ENCODE results near the gene GPATCH2L.
A peak's percentile ranks its signal among the peaks of the same experiment; 100 is the strongest.

Gene GPATCH2L

DNA sequence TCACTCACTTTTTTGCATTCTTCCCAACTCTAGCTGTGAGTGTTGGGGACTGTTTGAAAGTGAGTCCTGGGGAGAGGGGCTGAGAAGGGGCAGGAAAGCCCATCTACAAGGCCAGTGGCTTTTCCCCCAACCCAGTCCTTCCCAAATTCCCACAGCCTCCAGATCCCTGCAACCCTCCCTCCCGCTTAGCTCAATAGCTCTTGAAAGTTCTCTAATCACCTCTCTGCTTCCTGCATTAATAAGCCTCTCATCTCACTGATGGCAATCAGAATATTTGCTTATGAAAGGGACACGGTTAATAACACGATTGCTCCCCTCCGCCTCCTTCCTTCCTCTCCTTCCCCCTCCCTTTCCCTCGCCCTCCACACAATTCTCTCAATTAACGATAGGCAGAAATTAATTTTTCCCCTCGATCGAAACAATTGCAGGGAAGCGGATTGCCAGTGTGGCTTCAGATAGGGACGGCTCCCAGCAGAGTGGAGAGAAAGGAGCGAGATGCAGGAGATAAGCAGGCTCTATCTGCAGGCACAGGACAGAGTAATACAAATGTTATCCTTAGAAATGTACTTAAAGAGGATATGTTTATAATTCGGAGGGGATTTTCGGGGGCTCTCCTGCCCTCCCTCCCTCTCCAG, 15.1 kb upstream of the GPATCH2L start:
- no peak for DNase-seq (ENCODE audit: low read depth)

DNA sequence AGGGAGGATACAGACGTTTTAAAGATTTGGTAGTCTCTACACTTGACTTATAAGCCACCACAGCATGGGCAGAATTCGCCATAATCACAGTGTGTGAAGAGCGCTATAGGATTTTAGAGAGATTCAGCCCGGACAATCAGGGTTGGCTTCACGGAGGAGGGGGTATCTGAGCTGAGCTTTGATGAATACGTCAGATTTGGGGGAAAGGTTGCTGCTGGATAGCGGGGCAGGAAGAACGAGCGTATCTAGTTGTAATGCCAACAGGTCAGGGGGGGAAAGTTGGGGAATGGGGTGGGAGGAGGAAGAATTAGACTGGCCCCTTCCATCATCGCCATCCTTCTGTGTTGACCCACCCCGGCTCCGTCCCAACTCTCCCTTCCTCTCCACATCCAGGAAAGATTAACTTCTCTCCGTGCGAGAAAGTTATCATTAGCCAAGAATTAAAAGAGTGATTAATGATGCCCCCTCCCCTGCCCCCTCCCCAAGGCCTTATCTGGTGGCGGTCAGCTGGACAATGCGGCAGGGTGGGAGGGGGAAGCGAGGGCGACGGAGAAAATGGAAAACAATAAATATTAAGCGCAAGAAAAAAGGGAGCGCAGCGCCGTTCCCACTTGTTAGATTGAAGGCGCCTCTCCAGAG, 13.5 kb upstream of the GPATCH2L start:
- no peak for DNase-seq (ENCODE audit: low read depth)

DNA sequence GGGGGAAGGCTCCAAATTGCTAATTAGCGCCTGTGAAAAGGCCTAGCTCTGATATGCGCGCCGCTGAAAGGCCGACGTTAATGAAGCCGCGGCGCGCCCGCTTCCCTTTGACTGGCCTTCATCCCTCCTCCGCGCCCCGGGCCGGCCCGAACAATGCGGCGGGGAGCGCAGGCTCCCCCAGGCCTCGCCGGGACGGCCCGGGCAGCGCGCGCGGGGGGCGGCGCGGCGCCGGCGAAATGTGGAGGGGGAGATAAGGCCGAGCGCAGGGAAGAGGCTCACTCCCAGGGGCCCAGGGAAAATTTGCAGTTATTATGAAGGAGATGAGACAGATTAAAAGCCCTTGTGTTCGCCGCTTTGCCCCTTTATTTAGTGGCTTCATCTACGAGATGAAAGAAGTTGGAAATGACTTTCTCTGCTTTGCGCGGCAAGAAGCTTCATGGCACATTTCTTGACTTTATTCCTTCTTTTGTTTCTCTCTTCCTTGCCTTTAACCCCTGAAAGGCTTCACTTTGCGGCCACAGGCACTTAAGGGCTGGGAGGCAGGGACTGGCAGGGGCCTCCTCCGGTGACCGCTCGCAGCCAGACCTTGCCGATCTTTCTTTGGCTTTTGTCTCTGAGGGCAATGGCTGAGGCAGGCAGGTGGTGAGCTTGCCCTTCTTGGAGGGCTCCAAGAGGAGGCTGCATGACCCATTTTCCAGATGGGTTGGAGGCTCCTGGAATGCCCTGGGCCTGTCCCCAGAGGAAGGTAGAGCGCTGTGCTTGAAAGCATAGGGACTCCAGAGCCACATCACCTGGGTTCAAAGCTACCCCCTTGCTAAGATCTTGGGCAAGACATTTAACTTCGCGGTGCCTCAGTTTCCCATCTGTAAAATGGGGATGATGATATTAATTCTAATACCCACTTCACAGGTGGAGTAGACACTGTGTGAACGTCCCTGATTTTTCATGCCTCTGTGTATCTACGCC, 12.7 kb upstream of the GPATCH2L start:
- no peak for DNase-seq (ENCODE audit: low read depth)

DNA sequence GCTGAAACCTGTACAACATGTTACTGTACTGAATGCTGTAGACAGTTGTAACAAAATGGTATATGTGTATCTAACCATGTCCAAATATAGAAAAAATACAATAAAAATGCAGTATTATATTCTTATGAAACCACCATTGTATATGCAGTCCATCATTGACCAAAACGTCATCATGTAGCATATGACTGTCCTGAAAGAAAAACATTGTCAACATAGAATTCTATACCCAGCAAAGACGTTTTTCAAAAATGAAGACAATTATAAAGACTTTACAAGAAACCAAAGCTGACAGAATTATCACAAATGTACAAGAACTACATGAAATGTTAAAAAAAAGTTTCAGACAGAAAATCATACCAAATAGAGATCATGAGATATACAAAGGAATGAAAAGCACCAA, 8.1 kb upstream of the GPATCH2L start:
- DNase-seq (ENCODE audit: low read depth), result no peak

DNA sequence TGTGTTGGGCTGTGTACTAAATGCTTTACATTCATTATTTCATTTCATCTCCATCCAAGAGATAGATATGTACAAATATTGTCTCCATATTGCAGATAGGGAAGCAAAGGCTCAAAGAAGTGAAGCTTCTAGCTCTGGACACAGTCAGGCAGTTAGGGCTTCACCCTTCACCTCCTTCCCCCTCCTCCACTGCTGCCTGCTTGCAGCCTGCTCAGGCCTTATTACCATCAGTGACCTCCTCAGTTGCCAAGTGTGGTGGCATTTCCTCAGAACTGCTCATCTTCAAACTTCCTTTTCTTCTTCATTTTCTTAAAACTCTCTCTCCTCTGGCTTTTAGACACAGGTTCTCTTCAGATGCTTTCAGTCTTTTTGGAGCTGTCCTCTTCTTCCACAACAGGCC, 4.7 kb upstream of the GPATCH2L start:
- DNase-seq (ENCODE audit: low read depth), result no peak

- no peak for DNase-seq (ENCODE audit: low read depth)
These were observed 2.5 kb upstream of the GPATCH2L start for GRCh38 chr14:76149196-76149595.

DNA sequence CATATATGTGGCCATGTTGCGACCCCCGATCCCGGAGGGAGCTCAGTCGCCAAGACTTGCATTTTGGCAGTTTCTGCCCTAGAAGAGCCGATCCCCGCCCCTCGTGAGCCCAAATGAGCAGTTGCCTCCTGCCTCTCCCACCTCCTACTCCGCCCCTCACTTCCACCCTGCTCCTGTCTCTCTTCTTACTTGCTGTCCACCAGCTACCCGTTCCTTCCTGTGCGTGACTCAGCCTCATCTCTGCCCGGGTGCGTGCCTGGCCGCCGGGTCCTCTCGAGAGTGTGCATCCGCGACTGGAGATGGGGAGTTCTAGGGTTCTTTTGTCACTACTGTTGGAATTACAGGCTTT, 585 bp downstream of the GPATCH2L start:
- peak; percentile 56 for DNase-seq (ENCODE audit: low read depth)

DNA sequence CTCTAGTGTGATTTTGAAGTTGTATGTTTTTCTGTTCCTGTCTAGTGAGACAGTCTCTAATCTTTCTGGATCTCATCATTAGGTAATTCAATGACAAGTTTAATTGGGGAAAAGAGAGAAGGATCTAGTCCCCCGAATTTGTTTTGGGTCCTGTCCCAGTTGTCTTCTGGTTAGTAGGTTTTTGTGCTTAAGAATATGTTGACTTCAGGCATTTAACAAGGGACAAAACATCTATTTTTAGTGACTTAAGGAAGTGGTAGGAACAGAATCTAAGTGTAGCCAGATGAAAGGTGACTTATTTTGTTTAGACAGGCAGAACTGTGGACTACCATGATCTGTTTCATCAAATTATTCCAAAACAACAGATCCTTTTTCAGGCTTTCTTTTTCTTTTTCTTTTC, 2.2 kb downstream of the GPATCH2L start:
- no peak for DNase-seq (ENCODE audit: low read depth)

- no peak for DNase-seq (ENCODE audit: low read depth)
These were observed 2.9 kb downstream of the GPATCH2L start for GRCh38 chr14:76154539-76155126.

- DNase-seq (ENCODE audit: low read depth), result no peak
These were observed 12.1 kb downstream of the GPATCH2L start for GRCh38 chr14:76163668-76164363.

- no peak for DNase-seq (ENCODE audit: low read depth)
These were observed 16.8 kb downstream of the GPATCH2L start for GRCh38 chr14:76168531-76168930.

GRCh38 chr14:76169776-76170175, 18.1 kb downstream of the GPATCH2L start:
- DNase-seq (ENCODE audit: low read depth), result no peak

- DNase-seq (ENCODE audit: low read depth), result no peak
These were observed 23.3 kb downstream of the GPATCH2L start for GRCh38 chr14:76174982-76175381.

- no peak for DNase-seq (ENCODE audit: low read depth)
These were observed 24.2 kb downstream of the GPATCH2L start for GRCh38 chr14:76175942-76176341.

DNA sequence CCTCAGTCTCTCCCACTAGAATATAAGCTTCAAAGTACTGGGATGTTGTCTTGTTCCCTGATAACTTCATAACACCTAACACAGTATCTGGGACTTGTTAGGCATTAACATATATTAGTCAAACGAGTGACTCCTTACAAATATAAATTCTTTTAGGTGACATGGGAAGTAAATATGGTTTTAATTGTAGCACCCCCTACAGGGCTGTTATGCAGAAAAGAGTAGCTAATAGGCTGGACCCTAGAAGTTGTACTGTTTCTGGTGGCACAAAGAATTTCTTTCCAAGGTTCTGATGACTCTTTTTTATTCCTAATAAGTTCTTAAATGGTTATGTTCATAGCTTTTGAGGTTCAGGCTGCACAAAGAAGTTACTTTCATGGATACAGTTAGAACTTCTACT, 29.8 kb downstream of the GPATCH2L start:
- DNase-seq (ENCODE audit: low read depth), result no peak

- DNase-seq (ENCODE audit: low read depth), result no peak
These were observed 34.7 kb downstream of the GPATCH2L start for GRCh38 chr14:76186308-76187027.

DNA sequence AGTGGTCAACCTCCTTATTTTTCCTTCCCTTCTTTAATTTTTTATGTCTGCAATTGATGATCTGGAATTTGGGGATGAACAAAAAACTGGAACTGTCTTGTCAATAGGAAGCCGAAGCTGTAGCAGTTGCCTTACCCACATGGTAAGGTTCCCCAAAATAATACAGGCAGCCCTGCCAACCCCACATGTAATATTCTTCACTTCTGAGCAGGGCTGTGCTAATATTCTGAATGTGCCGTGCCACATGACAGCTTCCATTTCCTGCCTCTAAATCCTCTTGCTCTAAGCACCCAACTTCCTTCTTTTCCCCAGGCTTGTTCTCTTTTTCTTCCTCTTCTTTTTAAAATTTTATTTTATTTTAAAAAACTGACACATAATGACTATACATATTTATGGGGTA, 39.6 kb downstream of the GPATCH2L start:
- DNase-seq (ENCODE audit: low read depth), result no peak

- no peak for DNase-seq (ENCODE audit: low read depth)
These were observed 42.0 kb downstream of the GPATCH2L start for GRCh38 chr14:76193696-76194095.

DNA sequence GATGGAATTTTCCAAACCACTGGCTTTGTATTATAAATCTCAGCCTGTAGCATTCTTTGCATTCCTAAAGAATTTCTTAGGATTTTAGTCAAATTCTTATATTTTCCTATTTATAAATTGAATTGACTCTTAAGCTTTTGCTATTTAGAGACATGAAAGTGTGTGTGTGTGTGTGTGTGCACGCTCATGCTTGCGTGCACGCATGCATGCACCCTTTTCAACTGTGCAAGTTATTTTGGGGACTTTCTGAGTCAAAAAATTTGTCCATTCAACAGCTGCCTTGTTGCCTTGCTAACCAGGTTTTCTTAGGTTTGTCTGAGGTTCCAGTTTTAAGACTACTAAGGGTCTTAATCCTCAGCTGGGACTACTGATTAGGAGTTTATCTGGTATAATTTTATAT, 42.6 kb downstream of the GPATCH2L start:
- no peak for DNase-seq (ENCODE audit: low read depth)

GRCh38 chr14:76195003-76195402, 43.3 kb downstream of the GPATCH2L start:
- DNase-seq (ENCODE audit: low read depth), result no peak

DNA sequence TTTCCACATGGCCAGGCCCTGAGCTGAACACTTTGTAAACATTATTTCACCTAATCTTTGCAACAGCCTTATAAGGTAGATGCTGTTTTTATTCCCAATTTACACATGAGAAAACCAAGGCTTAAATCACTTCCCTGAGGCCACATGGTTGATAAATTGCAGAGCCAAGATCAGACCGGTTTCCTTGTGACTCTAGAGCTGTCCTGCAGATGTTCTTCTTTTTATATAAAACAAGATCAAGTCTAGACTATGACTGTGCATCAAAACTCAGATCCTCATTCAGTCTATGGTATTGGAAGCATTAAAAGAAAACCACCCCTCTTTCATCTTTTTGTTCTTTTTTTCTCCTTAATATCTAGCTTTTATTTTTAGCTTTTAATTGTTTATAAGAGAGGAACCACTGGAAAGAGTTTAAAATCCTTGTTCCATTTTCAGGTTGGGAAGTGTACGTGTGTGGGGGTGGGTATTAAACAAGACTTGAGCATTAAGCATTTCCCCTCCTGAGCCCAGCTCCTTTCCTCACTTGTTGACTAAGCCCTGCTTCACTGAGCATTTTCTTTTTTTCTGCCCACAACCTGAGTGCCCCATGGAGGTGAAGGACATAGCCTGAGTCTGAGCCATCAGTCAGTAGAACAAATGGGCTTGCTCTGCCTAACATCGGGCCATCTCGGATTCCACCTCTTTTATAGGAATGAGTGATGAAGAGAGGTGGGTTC, 45.4 kb downstream of the GPATCH2L start:
- no peak for DNase-seq (ENCODE audit: low read depth)
